Epithelial cell of proximal tubule (primary cell): ENCODE results near the gene UTP25. TPM values are rescaled to one million over a fixed set of nuclear protein-coding genes. Genes with fewer than 3 reads are reported as not detected.

ENCODE experiments used
- DNase-seq: peaks from one replicate; pipeline ENCODE4 v3.0.0-alpha.2; 2011; ENCODE audit warnings: low read depth
- H3K4me3 ChIP-seq: 2 replicates; pipeline ENCODE4 v1.5.1; 2011; ENCODE audit warnings: low read depth, mild to moderate bottlenecking, low read length
- total RNA-seq: library from RNA; depleted of rRNA; stranded (reverse); fragments of >200 nt; gene quantifications from 2 replicates; pipeline ENCODE4 v1.2.3, GENCODE V29; 2015
- TF ChIP-seq, protein P1 (sequence below): conservative IDR thresholded peaks from 2 replicates; pipeline ENCODE4 v1.5.1; 2012; ENCODE audit warnings: low read depth, mild to moderate bottlenecking, low read length

Gene UTP25
- total RNA-seq, 1 donor from 2014 or later: 7.5 TPM

DNA sequence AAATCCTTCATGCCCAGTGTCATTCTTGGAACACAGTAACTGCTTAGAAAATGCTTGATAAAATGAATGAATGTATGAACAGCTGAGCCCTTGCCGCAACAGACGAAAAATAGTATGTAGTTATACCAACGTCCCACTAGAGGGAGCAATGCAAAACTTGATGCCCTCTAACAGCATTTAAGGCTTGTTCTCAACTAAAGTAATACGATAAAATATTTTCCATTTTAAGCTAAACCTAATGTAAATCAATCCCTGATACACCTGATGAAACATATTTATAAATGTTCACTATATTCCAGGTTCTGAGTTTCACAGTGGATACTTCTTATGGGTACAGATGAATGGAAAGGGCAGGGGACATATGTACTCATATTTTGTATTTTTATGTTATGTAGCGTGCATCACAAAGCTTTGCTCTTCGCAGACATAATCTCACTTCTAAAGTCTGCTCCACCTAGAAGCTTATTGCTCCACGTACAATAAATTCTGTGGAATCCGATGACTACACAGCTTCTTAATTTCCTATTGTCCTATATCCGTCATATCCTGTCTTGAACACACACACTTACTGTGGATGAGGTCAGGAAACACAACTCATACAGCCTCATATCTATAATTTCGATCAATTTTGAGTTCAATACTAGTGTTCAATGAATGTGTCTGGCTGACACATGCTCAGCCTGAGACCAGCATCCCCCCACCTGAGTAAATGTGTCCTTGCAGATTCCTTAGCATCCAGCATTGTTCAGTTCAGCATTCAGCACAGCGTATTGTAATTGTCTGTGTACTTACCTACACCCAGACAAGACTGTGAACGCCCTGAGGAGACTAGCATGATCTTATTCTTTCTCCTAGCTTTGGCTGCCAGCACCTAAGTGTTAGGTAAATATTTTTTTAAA is 4.4 kb upstream of the UTP25 start:
- DNase-seq: no peak
- TF ChIP-seq, protein P1, sequence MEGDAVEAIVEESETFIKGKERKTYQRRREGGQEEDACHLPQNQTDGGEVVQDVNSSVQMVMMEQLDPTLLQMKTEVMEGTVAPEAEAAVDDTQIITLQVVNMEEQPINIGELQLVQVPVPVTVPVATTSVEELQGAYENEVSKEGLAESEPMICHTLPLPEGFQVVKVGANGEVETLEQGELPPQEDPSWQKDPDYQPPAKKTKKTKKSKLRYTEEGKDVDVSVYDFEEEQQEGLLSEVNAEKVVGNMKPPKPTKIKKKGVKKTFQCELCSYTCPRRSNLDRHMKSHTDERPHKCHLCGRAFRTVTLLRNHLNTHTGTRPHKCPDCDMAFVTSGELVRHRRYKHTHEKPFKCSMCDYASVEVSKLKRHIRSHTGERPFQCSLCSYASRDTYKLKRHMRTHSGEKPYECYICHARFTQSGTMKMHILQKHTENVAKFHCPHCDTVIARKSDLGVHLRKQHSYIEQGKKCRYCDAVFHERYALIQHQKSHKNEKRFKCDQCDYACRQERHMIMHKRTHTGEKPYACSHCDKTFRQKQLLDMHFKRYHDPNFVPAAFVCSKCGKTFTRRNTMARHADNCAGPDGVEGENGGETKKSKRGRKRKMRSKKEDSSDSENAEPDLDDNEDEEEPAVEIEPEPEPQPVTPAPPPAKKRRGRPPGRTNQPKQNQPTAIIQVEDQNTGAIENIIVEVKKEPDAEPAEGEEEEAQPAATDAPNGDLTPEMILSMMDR: peak; percentile 79
- H3K4me3 ChIP-seq: peak overlapping the region; percentile 1

DNA sequence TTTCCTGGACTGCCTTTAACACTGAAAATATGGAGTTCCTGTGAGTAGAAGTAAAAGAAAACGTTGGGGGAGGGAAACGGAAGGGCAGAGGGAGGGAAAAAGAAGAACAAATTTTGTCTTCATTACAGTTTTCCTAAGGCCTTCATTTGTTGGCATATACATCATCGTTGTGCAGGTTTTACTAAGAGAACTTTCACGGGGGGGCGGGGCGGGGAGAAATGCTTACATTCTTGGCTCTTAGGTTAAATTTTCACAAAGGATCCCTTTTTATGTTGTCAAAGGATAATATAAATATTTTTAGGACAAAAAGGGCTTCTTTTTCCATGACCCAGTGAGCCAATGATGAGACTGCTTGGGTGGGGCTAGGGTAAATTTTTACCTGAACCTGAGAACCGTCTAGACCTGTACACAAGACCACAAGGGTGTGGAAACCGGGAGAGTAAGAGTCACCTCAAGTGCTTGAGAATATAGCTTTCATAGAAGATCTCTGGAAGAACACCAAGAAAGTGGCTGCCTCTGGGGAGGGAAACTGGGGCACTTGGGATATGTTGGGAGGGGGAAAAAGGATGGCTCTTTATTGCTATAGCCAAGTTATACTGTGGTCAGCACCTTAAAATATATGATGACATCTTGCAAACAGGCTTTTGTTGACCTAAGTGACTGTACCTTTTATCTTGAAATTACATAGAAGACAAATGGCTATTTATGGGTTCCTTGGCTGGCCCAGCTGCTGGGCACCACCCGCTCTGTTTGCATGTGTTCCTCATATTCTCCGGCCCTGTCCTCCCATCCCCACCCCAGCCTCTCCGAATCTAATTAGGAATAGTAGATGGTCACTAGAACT is 2.0 kb upstream of the UTP25 start:
- H3K4me3 ChIP-seq: no peak overlapping the region
- no peak for DNase-seq

DNA sequence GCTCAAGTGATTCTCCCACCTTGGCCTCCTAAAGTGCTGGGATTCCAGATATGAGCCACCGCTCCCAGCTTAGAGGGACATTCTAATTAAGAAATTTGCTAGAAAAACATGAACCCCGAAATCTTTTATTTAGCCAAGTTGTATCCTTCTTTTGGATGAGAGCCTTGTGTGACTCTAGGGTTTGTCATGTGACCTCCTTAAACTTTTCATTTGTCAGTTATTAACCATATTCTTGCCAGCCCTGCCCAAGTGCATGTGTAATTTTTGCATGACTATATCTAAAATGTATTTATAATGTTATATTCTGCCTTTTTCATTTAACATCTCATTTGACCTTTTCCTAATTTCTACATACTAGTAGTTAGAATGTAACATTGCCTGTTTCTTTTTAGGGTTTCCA is 1.9 kb downstream of the UTP25 start:
- no peak for DNase-seq
- no peak overlapping the region for H3K4me3 ChIP-seq
- TF ChIP-seq, protein P1: no peak

More for the DNA sequence above, 2.0 kb upstream of the UTP25 start:
- TF ChIP-seq, protein P1: no peak

DNA sequence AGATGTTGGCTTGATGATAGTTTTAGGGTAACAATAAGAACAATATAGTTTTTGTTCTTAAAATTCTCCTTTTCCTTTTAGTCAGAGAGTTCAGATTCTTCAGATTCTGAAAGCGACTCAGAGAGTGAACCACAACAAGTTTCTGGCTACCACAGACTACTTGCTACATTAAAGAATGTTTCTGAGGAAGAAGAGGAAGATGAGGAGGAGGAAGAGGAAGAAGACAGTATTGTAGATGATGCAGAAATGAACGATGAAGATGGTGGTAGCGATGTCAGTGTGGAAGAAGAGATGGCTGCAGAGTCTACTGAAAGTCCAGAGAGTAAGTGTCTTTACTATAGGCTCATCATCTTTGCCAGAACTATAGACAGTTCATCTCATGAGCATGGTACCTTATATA is 3.0 kb downstream of the UTP25 start:
- TF ChIP-seq, protein P1: no peak
- H3K4me3 ChIP-seq: no peak overlapping the region
- DNase-seq: no peak

DNA sequence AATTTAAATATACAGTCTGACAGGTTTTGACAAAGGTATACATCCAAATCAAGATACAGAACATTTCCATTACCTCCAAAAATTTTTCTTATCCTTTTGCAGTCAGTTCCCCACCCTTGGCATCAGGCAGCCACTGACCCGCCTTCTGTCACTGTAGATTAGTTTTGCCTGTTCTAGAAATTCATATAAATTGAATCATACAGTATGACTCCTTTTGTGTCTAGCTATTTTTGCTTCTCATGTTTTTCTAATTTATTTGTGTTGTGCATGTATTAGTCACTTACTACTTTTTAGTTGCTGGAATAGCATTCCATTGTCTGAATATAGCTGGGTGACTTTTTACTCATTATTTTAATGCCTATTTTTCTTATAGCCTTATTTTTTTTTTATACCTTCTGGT is 3.8 kb downstream of the UTP25 start:
- no peak overlapping the region for H3K4me3 ChIP-seq
- no peak for DNase-seq
- TF ChIP-seq, protein P1: no peak

DNA sequence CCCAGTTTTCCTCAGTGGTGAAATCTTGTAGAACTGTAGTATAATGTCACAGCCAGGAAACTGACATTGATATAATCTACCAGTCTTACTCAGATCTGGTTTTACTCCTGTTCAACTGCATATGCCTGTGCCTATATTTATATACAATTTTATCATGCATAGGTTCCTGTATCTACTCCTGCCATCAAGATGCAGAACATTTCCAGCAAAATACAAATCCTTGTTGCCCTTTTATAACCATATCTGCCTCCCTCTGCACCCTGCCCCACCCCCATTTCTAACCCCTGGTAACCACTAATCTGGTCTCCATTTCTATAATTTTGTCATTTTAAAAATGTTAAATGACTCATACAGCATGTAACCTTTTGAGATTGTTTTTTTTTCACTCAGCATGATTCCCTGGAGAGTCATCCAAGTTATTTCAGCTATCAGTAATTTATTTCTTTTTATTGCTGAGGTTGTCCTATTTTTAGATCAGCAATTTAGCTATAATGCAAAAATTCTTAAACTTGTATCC is 8.1 kb downstream of the UTP25 start:
- TF ChIP-seq, protein P1: no peak
- no peak for DNase-seq
- no peak overlapping the region for H3K4me3 ChIP-seq
